Stimulated activated CD8-positive, alpha-beta memory T cell treated with anti-CD3 and anti-CD28 coated beads, Interleukin-12 subunit alpha, Interleukin-12 subunit beta, amount 100 ng/mL, for 4 hours (primary cell): ENCODE results near the gene LPXN.
"Not testable (repeated sequence)": the region's sequence is repeated elsewhere in the genome, so short reads cannot be mapped to it uniquely, and the experiment has no call there.

Source experiments
- DNase-seq: peaks from one replicate; pipeline ENCODE4 v3.0.0-alpha.2; 2020; ENCODE audit warnings: low read depth

LPXN gene

DNA sequence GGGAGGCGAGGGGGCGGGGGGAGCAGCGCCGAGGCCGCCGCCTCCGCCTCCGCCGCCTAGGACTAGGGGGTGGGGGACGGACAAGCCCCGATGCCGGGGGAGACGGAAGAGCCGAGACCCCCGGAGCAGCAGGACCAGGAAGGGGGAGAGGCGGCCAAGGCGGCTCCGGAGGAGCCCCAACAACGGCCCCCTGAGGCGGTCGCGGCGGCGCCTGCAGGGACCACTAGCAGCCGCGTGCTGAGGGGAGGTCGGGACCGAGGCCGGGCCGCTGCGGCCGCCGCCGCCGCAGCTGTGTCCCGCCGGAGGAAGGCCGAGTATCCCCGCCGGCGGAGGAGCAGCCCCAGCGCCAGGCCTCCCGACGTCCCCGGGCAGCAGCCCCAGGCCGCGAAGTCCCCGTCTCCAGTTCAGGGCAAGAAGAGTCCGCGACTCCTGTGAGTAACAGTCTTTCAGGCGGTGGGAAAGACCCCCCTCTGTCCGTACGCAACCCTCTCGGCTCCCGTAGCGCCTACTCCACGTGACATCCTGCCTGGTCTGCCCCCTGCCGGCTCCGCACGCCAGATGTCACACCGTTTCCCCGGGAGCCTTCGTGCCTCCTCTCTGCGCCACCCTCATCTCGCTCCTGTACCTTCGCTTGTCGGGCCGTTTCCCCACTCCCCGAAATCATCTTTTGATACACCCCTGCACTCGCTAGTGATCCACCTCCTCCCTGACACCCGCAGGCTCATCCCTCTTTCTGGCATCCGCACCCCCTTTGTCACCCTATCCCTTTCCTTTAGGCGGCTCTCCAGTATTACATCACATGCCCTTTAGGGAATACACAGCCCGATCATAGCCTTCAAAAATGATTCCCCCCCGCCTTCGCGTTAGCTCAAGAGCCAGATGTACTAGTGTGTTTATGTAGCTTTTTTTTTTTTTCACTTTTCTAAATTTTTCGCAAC, 3.8 kb upstream of the LPXN start:
- peak; percentile 84 for DNase-seq

DNA sequence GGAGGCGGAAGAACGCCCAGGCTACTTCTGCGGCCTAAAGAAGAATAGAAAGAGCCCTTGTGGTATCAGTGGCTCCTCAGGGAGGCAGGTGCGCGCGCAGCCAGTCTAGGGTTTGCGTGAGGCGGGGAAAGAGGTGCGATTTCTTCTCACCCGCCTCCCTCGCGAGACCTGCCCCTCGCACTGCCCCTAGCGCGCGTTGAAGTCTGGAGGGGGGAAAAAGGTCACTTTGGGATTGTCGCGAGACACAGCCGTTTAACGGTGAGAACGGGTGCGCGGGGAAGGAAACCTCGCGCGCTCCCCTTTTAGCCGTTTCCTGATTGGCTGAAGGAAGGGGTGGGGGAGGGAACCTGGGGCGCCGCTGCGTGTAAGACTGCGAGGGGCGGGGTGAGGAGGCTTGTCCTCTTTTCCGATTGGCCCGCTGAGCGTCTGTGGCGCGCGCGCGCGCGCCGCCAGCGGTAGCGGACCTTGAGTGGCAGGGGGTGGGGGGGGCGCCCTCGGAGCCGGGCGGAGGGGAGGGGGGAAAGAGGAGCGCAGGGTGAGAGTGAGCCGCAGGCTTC, 3.1 kb upstream of the LPXN start, which contains the start of gene ZFP91:
Gene ZFP91 (plus strand): TSS at position 429 of the 557 bp plus-strand sequence. CDS start 219 bp downstream, outside the sequence.
- peak; percentile 94 for DNase-seq

DNA sequence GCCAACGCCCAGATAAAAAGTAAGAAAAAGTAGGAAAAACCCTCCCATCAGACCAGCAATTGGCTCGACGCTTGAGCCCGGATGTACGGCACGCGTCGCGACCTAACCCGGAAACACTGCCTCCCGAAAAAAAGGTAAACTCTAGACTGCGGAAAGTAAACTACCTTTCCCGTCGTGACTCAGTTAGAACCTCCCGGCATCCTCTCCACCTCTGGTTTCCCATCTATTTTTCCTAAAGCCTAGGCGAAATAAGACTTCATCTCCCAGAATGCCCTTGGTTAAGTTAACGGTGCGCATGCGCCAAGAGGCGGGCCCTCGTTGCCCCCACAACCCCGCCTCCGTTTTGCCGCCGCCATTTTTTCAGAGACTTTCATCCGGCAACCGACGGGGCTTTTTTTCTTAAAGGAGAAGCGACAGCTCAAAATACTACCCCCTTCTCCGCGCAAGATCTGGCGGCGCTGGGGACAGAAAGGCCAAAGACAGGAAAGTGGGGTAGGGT, 2.5 kb upstream of the LPXN start:
- DNase-seq, result peak; percentile 85

DNA sequence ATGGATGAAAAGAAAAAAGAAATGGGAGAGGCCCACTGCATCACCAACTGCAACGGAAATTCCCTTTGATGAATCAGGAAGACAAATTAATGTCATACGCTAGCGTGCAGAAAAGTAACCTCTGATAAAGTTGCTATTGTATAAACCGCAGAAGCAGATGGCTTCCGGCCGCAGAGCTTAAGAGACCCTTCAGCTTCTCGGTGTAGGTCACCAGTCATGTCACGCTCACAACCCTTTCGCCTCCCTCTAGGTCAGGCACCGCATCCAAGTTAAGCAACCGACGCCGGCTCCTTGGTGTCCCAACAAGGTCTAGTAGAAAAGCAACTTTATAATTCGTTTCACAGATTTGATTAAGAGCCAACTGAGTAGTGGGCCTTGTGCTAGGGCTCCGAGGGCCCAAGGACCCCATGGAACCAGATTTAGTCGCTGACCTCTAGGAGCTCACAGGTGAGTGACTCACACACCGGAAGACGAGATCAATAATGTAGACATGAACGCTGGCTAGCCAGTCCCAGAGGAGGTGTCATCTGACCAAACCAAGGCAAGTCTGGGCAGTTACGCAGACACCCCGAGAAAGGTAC, 2.0 kb upstream of the LPXN start:
- peak; percentile 66 for DNase-seq

DNA sequence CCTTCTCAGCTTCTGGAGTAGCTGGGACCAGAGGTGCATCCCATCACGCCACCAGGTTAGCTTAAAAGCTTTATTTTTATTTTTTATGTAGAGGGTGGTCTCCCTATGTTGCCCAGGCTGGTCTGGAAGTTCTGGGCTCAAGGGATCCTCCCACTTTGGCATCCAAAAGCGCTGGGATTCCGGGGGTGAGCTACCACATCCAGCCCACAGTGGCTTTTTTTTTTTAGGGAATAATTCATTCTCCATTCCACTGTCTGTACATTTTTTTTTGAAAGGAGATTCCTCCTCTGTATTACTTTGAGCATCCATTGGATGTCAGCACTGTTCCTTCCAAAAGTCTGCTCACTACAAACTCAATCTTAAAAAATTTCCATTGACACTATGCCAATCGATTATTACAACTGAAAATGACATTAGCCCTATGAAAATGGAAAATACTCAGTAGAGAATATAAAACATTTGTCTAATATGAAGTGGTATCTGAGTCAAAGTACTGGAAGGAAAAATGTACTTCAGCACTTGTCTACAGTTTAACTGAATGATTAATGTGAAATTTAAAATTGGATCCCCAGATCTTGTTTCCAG, 1.3 kb upstream of the LPXN start:
- DNase-seq, result no peak

DNA sequence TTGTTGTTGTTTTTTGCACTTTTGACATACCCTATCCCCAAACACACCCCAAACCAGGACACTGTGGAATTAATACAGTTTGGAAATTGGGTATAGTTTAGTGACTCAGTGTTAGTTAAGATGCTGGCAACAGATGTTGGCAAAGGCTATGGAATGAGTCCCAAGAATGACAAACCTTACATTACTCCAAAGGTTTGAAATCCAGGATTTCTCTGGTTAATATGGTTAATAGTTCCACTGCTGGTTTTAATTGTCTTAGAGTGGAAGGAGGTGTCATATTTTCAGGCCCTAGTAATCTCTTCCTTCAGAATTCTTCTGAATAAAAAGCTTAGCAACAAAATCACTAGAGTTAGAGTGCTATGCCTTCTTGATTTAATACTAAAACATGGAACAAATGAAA, 775 bp downstream of the LPXN start:
- DNase-seq, result no peak

DNA sequence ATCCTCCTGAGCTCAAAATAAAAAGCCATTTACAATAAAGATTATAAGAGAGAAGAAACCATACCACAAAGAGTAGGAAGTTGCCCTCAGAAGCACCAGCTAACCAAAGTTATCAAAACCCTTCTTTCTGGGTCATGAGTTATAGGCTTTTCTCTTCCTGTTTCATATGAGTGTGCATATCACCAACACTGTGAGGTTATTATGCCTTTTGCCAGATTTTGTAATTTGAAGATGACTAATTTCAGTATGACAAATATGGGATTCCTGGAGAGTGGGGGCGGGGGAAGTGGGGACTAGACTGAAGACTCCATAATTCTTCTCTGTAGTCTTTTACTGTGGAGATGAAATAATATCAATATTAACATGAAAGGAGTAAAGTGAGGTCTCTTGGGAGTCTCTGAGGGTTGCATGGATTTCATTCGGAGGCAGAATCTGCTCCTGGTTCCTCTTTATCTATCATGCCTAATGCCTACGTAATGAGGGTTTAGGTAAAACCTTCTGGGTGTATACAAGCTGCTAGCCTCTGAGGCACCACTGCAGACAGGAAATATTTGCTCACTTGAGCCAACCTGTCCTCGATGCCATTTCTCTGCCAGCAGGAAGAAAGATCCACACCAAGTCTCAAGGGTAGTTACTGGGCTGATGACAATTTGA, 2.1 kb downstream of the LPXN start:
- DNase-seq, result peak; percentile 29

DNA sequence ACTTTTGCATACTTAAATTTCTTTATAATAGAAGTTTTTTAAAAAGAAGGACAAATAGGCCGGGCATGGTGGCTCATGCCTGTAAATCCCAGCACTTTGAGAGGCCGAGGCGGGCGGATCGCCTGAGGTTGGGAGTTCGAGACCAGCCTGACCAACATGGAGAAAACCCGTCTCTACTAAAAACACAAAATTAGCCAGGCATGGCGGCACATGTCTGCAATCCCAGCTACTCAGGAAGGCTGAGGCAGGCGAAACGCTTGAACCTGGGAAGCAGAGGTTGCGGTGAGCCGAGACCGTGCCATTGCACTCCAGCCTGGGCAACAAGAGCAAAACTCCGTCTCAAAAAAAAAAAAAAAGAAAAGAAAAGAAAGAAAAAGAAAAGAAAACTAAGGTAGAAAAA, 2.8 kb downstream of the LPXN start:
- not testable (repeated sequence) for DNase-seq

DNA sequence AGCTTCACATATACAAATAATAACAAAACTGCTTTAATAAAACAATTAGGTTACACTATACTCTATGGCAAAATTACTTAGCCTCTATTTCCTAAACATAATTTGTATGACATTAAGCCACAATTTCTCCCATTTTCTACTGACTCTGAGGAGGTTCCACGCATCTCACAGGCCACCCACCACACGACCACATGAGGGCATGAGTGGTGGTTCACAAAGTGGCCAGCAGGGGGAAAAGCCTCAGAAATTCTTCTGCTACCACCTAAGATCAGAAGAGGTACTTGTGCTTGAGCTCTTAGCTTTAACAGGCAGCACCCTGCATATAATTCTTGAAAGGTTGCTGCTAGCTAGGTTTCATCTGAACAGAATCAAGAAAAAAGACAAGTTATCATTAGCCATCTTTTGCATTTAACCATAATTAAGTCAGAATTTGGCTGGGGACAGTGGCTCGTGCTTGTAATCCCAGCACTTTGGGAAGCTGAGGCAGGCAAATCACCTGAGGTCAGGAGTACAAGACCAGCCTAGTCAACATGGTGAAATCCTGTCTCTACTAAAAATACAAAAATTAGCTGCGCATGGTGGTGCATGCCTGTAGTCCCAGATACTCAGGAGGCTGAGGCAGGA, 7.7 kb downstream of the LPXN start:
- peak; percentile 50 for DNase-seq

DNA sequence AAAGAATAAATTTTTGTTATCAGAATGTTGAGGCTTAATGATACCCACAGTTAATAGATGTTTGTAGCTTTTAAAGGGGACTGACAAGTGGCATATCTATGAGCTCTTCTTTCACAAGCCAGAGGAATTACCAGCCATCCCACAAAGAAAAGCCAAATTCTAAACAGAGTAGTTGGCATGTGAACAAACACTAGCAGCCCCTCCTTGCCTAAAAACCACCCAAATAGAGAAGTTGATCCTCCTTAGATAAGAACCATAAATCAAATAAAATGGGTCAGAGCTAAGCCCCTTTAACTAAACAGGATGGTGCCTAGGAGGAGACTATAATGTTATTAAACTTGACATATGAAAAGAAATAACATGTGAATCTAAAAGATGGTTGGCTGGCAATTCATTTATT, 11.4 kb downstream of the LPXN start:
- DNase-seq, result no peak

DNA sequence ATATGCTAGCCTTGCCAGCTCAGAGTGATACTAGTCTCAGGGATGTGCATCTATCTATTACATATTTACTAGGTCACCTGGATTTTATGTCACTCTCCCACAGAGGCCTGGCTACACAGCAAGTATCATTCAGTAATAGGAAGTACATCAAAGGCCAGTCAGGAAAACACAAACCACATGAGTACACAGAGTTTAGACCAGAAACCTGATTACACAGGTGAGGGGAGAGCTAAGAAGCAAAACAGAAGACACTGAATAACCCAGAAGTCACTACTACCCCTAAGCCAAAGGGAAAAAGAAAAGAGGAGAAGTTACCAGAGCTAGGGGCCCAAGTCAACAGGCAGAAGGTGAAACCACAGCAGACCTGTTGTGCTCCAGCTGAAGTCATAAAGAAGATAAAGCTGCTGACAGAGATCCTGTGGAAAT, 13.3 kb downstream of the LPXN start:
- DNase-seq, result no peak

DNA sequence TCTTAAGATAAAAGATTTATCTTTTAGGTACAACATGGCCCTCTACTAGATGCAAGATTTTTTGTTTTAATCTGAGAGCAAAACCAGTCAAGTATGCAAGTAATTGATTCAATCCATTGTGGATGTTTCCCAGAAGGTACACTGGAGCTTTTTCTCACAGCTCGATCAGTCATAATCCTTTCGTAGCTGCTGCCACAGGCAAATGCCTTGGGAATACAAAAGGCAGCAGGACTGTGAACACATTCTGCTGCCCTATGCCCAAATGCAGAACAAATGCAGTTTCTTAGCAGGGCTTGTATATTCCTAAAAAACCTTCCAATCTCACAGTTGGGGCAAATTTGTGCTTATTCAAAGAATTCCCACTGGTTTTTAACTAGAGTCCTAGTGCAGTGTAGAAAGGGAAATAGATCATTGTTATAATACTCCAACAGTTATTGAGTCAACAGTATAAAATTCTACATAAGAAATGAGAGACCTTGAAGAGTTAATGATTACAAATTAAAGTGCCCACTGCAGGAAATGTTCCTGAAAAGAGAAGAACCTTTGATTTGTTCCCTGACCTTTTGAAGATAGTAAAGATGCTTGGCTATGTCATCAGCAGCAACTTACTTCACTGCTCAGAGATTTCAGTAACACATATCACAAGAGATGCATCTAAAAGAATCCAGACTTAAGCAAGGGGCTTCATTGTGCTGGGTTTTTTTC, 14.1 kb downstream of the LPXN start:
- no peak for DNase-seq

DNA sequence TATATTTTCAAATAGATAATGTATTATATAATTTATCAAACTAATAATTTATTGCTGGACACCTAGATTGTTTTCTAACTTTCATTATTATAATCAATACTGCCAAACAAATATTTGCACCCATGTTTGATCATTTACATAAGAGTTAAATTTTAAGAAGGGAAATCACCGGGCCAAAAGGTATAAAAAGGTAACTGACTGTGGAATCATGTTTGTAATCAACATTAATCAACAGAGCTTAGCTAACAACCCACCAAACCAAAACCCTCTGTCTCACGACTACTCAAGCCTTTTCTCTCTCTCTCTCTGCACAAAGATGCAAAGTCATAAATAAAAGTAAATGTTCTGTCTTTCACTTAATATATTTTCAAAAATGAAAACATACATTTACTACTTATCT, 14.8 kb downstream of the LPXN start:
- no peak for DNase-seq

DNA sequence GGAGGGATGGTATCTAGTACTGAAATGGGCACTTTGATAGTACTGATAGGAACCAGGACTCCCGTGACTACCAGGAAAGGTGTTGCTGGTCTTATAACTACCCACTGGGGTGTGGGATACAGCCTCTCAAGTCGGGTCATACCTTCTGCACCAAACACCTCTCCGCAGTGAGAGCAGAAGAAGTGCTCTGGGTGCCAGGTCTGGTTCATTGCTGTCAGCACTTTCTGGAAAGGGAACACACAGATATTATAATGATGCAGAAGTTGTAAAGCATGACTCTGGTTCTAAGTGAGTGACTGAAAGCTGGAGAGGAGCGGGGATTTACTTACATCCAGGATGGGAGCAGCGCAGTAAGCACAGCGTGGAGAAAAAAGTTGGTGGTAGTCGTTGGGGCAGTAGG, 26.0 kb downstream of the LPXN start:
- no peak for DNase-seq

DNA sequence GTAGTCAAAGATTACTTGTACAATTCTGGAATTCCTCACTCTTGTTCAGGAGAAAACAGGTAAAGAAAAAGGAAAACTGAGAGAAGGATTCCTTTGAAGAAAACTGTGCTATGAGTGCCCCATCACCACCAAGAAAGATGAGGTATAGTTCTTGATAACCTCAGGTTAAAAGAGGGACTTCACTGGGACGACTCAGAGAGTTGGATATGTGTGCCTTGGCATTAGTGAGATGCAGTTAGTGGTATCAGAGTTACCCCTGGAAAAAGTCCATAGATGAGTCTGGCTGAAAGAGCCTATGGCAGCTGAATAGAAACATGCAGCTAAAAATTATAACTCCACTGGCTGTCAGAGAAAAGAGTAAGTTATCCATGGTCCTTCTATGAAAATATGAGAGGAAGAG, 28.8 kb downstream of the LPXN start:
- no peak for DNase-seq

DNA sequence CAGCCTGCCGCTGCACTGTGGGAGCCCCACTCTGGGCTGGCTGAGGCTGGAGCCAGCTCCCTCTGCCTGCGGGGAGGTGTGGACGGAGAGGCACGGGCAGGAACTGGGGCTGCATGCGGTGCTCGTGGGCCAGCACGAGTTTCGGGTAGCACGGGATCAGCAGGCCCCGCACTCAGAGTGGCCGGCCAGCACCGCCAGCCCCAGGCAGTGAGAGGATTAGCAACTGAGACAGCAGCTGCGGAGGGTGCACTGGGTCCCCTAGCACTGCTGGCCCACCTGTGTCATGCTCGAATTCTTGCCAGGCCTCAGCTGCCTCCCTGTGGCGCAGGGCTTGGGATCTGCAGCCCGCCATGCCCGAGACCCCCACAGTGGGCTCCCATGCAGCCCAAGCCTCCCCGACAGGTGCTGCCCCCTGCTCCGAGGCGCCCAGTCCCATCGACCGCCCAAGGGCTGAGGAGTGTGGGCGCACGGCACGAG, 43.8 kb downstream of the LPXN start:
- DNase-seq, result no peak

DNA sequence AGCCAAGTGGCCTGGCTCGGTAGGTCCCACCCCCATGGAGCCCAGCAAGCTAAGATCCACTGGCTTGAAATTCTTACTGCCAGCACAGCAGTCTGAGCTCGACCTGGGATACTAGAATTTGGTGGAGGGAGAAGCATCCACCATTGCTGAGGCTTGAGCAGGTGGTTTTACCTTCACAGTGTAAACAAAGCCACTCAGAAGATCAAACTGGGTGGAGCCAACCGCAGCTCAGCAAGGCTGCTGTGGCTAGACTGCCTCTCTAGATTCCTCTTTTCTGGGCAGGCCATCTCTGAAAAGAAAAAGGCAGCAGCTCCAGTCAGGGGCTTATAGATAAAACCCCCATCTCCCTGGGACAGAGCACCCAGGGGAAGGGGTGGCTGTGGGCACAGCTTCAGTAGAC, 45.4 kb downstream of the LPXN start:
- no peak for DNase-seq

DNA sequence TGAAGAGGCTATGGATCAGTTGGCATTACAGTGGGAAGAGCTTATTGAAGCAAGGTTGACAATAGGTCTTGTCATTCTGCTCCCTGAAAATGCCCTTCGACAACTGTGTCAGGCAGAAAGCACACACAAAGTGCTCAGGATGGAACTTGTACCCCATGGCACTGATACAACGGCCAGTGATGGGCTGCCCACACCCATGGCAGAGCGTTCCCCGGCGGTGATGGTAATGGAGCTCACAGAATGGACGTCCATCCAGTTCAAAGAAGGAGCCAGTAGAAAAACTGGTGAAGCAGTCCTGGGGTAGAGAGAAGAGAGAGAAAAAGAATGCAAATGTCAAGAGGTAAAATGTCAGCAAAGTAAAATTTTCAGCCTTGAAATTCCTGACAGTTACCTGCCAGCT, 48.2 kb downstream of the LPXN start:
- no peak for DNase-seq

DNA sequence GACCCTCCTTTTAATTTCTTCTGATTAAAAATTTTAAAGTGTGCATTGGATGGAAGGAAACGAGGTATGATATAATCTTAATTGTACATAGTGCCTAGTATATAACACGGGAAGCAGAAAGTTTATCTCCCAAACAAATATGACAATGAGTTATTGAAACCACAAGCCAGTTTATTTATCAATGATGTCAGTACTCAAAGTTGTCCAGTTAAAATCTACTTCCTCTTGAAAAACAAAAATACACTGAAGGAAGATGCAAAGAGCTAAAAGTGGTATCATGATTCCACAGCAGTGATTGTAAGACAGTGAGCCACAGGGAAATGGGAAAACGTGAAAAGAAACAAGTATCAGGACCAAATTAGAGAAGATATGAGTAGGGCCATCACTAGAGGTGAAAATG, 48.9 kb downstream of the LPXN start:
- DNase-seq, result no peak

DNA sequence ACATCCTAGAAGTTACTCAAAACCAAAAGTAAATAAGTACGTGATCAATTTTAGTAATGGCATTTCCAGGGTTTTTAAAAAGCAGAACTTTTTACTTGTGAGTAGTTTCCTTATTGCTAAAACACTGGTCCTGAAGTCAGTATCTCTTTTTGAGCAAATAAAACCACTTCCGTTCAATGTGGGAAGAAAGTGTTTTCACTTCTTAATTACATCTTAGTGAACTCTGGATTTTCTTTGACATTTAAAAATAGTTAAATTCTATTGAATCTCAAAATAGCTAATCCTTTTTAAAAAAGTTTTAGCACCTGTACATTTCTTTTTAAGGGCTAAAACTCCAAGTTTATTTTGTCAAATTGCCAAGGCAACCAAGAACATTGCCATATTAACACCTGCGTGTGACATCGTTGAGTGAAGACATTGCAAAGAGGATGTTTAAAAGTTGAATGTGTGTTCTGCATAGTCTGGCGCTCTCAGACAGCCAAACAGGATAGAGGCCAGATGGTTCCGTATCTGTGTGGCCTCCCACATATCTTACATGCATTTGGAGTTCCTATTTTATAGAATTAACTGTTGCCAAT, 50.5 kb downstream of the LPXN start:
- DNase-seq, result no peak
